ENCODE data around the gene SERPINB4.

The SERPINB4 gene

GRCh38 chr18:63626431-63626830 lies 17.6 kb downstream of the SERPINB4 start:
- no peak for DNase-seq

GRCh38 chr18:63624863-63625262 lies 19.2 kb downstream of the SERPINB4 start:
- no peak for DNase-seq

GRCh38 chr18:63619661-63620060 lies 24.4 kb downstream of the SERPINB4 start:
- no peak for DNase-seq

GRCh38 chr18:63617915-63618234 lies 26.2 kb downstream of the SERPINB4 start:
- DNase-seq = no peak

GRCh38 chr18:63617049-63617914 lies 26.8 kb downstream of the SERPINB4 start:
- DNase-seq = no peak

GRCh38 chr18:63613420-63613819 lies 30.6 kb downstream of the SERPINB4 start:
- DNase-seq = no peak

- no peak for DNase-seq
These were observed 37.5 kb downstream of the SERPINB4 start for GRCh38 chr18:63606526-63606925.

GRCh38 chr18:63604791-63605567 lies 39.1 kb downstream of the SERPINB4 start:
- DNase-seq = no peak

- no peak for DNase-seq
These were observed 40.3 kb downstream of the SERPINB4 start for GRCh38 chr18:63603772-63604171.

- no peak for DNase-seq
These were observed 40.7 kb downstream of the SERPINB4 start for GRCh38 chr18:63603355-63603754.

- no peak for DNase-seq
These were observed 47.1 kb downstream of the SERPINB4 start for GRCh38 chr18:63596964-63597363.

GRCh38 chr18:63592471-63592870 lies 51.6 kb downstream of the SERPINB4 start:
- no peak for DNase-seq

- DNase-seq = no peak
These were observed 52.3 kb downstream of the SERPINB4 start for GRCh38 chr18:63591725-63592124.

- no peak for DNase-seq
These were observed 52.9 kb downstream of the SERPINB4 start for GRCh38 chr18:63590966-63591695.

GRCh38 chr18:63590373-63590772 lies 53.7 kb downstream of the SERPINB4 start:
- no peak for DNase-seq

- DNase-seq = no peak
These were observed 55.1 kb downstream of the SERPINB4 start for GRCh38 chr18:63588909-63589308.

Data from NK-92 treated with Interleukin-12 subunit alpha and Interleukin-12 subunit beta, amount 100 ng/mL, for 24 hours (cell line).